GM20431 (cell line): ENCODE results near the gene RCN2.
"Not testable (repeated sequence)": the region's sequence is repeated elsewhere in the genome, so short reads cannot be mapped to it uniquely, and the experiment has no call there.

Source experiments
- in situ Hi-C: fragments of 300-500 bp; cut with MseI, MboI; formaldehyde crosslinking; loops from one replicate; pipeline ENCODE4 v1.15.0; 2020; ENCODE audit warnings: low sequenced_read_pairs; ENCODE audit not compliant: unreplicated experiment

Gene RCN2, protein sequence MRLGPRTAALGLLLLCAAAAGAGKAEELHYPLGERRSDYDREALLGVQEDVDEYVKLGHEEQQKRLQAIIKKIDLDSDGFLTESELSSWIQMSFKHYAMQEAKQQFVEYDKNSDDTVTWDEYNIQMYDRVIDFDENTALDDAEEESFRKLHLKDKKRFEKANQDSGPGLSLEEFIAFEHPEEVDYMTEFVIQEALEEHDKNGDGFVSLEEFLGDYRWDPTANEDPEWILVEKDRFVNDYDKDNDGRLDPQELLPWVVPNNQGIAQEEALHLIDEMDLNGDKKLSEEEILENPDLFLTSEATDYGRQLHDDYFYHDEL

DNA sequence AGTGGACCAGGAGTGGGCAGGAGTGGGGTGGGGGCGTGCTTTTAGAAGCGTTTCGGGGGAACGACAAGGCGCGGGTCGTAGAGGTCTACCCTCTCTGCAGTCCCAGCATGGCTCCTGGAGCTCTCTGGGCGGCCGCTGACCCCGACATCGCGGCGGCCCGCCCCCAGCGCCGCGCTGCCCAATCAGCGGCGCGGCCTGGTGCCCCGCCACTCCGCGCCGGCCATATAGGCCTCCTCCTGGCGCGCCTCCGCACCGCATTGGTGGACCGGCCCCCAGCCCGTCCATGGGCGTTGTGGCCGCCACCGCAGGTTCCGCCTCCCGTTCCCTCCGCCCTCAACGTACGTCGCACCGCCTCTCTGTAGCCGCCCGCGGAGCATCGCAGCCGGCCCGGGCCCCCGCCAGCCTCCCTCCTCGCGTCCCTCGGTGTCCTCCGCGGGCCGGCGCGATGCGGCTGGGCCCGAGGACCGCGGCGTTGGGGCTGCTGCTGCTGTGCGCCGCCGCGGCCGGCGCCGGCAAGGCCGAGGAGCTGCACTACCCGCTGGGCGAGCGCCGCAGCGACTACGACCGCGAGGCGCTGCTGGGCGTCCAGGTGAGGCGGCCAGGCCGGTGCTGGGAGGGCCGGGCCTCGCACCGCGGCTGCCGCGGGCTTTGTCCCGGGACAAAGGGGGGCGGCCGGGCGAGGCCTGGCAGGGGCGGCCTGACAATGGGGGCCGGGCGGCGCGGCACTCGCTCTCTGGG, at the start of gene RCN2:
RCN2 (plus strand) TSS at position 353 of the 738 bp plus-strand sequence; CDS start at position 446, 93 bp downstream.
- in situ Hi-C loops: no loop called here

DNA sequence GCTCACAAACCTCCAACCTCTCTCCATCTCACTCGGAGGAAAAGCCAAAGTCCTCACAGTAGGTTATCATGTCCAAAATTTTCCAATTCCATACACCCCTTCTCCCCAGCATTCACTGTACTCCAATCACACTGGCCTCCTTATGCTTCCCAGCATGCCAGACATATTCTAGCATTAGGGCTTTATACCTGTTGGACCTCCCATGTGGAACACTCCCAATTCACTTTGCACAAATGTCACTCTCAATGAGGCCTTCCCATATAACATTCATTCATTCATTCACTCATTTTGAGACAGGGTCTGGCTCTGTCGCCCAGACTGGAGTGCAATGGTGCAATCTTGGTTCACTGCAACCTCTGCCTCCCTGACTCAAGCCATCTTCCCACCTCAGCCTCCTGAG, 46.3 kb upstream of the RCN2 start:
- in situ Hi-C loops: no loop called here

DNA sequence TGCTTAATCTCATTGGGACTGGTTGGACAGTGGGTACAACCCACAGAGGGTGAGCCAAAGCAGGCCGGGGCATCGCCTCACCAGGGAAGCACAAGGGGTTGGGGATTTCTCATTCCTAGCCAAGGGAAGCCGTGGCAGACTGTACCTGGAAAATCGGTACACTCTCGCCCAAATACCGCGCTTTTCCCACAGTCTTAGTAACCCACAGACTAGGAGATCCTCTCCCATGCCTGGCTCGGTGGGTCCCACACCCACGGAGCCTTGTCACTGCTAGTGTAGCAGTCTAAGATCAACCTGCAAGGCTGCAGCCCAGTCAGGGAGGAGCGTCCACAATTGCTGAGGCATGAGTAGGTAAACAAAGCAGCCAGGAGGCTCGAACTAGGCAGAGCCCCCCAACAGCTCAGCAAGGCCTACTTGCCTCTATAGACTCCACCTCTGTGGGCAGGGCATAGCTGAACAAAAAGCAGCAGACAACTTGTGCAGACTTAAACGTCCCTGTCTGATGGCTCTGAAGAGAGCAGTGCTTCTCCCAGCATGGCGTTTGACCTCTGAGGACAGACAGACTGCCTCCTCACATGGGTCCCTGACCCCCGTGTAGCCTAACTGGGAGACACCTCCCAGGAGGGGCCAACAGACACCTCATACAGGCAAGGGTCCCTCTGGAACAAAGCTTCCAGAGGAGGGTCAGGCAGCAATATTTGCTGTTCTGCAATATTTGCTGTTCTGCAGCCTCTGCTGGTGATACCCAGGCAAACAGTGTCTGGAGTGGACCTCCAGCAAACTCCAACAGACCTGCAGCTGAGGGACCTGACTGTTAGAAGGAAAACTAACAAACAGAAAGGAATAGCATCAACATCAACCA, 44.0 kb upstream of the RCN2 start:
- in situ Hi-C loops: not testable (repeated sequence)

DNA sequence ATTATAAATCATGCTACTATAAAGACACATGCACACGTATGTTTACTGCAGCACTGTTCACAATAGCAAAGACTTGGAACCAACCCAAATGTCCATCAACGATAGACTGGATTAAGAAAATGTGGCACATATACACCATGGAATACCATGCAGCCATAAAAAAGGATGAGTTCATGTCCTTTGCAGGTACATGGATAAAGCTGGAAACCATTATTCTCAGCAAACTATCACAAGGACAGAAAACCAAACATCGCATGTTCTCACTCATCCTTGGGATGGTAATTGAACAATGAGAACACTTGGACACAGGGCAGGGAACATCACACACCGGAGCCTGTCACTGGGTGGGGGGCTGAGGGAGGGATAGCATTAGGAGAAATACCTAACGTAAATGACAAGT, 38.7 kb upstream of the RCN2 start:
- in situ Hi-C loops: not testable (repeated sequence)

DNA sequence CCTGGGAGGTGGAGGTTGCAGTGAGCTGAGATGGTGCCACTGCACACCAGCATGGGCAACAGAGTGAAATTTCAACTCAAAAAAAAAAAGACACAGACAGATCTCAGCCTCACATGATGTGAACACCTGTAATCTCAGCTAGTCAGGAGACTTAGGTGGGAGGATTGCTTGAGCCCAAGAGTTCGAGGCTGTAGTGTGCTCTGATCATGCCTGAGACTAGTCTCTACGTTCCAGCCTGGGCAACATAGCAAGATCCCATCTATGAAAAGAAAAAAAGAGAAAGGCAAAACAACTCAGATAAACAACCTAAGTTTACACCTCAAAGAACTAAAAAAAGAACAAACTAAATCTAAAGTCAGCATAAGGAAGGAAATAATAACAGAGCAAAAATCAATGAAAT, 37.4 kb upstream of the RCN2 start:
- in situ Hi-C loops: no loop called here

DNA sequence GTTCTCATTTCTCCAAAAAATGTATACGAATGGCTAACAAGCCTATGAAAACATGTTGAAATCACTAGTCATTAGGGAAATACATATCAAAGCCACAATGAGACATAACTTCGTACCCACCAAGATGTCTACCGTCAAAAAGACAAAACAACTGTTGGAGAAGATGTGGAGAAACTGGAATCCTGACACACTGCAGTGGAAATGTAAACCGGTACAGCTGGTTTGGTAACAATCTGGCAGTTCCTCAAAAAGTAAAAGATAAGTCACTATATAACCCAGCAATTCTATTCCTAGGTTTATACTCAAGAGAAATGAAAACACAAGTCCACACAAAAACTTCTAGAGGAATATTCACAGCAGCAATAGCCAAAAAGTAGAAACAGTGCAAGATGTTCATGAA, 33.4 kb upstream of the RCN2 start:
- in situ Hi-C loops: no loop called here

DNA sequence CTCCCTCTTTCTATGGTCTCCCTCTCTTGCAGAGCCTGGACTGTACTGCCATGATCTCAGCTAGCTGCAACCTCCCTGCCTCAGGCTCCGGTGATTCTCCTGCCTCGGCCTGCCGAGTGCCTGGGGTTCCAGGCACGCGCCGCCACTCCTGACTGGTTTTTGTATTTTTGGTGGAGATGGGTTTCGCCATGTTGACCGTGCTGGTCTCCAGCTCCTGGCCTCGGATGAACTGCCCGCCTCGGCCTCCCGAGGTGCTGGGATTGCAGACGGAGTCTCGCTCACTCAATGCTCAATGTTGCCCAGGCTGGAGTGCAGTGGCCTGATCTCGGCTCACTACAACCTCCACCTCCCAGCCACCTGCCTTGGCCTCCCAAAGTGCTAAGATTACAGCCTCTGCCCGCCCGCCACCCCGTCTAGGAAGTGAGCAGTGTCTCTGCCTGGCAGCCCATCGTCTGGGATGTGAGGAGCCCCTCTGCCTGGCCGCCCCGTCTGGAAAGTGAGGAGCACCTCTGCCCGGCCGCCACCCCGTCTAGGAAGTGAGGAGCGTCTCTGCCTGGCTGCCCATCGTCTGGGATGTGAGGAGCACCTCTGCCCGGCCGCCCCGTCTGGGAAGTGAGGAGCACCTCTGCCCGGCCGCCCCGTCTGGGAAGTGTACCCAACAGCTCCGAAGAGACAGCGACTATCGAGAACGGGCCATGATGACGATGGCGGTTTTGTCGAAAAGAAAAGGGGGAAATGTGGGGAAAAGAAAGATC, 32.2 kb upstream of the RCN2 start:
- in situ Hi-C loops: not testable (repeated sequence)

DNA sequence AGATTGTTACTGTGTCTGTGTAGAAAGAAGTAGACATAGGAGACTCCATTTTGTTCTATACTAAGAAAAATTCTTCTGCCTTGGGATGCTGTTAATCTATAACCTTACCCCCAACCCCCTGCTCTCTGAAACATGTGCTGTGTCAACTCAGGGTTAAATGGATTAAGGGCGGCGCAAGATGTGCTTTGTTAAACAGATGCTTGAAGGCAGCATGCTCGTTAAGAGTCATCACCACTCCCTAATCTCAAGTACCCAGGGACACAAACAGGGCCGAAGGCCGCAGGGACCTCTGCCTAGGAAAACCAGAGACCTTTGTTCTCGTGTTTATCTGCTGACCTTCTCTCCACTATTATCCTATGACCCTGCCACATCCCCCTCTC, 31.6 kb upstream of the RCN2 start:
- in situ Hi-C loops: not testable (repeated sequence)

DNA sequence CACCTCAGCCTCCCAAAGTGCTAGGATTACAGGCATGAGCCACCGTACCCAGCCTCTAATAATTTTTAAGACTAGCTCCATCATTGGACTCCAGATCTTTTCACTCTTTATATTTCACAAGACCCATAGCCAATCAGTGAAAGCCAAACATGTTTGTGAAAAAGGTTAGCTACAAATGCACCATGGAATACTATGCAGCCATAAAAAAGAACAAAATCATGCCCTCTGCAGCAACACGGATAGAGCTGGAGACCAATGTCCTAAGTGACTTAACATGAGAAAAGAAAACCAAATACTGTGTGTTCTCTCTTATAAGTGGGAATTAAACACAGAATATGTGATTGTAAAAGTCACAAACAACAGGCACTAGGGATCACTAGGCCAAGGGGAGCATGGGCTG, 29.6 kb upstream of the RCN2 start:
- in situ Hi-C loops: no loop called here

DNA sequence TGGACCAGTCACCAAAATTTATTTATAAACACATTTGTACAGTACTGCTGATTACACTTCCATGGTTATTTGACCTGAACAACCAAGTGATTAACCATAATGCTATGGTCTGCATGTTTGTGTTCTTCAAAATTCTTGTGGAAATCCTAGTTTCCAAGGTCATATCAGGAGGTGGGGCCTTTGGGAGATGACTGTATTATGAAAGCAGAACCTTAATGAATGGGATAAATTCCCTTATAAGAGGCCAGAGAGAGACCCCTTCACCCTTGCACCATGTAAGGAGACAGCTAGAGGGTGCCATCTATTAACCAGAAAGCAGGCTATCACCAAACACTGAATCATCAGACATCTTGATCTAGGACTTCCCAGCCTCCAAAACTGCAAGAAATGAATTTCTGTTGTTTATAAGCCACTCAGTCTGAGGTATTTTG, 28.3 kb upstream of the RCN2 start:
- in situ Hi-C loops: no loop called here

DNA sequence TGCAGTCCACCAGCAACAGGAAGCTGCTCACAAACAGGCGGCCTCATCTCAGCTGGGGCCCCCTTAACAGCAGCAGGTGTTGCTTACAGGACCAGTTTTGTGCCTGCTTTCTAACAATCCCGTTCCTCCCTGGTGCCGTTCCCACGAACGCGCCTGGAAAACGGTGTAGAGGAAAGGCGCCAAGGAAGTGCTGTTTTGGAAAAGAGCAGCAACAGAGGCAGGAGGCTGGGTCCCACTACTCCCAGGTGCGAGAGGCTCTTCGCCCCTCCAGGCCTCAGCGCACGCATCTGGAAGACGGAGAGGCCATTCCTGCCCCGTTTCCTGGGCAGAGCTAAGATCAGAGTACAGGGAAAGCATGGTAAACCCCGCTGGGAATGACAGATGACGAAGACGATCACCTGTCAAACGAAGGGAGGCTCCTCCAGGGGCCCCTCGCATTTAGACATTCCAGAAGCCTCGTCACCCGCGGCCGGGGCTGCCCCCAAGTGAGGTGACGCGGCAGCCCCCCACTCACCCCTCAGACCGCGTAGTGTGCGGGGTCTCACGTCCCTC, 27.0 kb upstream of the RCN2 start:
- in situ Hi-C loops: no loop called here

DNA sequence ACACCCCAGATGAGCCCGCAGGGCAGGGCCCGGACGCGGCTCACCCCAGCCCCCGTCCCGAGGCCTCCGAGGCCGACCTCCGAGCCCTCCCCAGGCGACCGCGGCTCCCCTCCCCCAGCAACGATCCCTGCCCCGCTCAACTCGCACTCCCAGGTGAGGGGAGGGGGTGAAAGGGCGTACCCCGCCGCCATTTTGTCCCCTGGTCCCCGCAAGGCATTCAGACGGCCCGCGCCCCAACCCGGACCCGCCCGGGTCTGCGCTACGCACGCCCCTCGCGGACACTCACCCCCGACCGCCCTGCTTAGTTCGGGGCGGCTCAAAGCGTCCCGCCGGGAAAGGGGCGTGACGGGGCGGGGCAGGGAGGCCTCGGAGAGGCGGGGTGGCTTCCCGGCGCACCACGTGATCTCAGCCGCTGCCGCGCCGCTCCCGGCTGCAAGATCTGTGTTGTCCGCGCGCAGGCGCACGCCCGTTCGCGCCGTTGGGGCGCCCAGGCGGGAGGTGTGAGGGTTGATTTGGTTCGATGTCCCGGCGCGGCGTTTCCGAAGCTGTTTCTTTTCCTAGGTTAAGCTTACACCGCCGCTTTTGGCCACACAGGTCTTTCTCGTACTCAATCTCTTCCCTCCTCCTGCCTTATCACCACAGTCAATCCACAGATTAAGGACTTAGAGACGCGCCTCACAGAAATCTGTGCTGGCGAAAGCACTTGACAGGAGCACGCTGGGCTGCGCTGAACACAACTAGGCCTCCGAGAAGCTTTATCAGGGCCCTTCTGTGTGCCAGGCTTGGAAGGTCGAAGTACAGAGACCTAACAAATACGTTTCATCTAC, 26.3 kb upstream of the RCN2 start, which contains the start of gene SCAPER:
SCAPER (minus strand) TSS at position 328 of the 827 bp plus-strand sequence. CDS start 21,523 bp downstream, outside the sequence.
- in situ Hi-C loops: no loop called here

DNA sequence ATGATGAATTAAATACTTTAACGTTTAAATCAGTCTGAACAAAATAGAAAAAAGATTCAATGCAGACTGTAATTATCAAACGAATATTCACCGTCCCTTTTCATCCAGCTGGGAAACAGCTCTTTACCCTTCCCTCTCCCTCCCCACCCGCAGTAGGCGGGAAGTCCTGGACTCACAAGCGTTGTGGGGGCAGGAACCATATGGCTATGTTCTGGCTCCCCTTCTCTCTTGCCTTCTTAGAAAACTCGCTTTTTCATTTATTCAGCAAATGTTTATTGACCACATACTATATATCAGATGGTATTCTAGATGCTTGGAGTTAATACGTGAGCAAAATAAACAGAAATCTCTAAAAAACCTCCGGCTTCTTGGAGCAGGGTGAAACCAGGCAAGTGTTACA, 25.7 kb upstream of the RCN2 start:
- in situ Hi-C loops: no loop called here

DNA sequence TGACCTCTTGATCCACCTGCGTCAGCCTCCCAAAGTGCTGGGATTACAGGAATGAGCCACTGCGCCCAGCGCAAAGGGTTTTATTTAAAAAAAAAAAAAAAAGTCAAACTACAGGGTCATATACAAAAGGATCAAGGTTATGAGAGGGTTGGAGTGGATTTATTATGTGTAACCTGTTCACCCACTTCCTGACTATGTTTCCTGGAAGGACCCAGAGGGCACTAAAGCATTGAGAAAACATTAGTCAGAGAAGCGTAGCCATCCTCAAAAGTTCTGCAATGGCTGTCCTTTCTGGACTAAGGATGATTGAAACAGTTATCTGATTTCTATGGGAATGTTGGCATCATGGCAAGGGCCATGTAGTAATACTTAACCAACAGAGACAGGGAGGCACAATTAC, 19.1 kb upstream of the RCN2 start:
- in situ Hi-C loops: no loop called here

DNA sequence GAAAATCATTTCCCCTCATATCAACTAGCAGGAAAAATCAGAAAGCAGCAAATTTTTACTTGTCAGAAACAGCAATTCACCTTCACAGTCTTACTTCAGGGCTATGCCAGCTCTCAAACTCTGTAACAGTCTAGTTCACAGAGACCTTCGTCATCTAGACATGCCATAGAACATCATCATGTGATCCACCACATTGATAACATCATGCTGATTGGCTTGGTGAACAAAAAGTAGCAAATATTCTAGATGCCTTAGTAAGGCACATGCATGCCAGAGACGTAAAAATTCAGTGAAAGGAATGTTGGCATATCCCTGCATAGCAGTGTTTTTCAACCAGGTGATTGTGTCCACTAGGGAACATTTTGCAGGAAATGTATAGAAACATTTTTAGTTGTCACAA, 17.8 kb upstream of the RCN2 start:
- in situ Hi-C loops: no loop called here

DNA sequence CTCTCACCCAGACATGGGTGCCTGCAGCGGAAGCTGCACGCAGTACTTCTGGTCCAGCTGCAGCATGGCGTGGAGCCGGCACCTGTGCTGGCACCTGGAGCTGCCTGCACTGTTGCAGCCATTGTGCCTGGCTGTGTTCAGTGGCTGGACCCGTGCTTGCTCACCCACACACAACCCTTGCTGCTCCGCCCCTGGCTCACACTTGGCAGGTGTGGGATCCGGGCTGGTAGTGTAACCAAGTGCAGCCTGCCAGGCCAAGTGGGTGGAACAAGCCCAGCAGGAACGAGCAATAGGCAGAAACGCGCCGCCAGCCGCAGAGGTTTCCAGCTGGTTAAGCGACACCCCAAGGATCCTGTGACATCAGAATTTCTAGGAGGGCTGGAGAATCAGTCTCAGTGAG, 15.2 kb upstream of the RCN2 start:
- in situ Hi-C loops: no loop called here

DNA sequence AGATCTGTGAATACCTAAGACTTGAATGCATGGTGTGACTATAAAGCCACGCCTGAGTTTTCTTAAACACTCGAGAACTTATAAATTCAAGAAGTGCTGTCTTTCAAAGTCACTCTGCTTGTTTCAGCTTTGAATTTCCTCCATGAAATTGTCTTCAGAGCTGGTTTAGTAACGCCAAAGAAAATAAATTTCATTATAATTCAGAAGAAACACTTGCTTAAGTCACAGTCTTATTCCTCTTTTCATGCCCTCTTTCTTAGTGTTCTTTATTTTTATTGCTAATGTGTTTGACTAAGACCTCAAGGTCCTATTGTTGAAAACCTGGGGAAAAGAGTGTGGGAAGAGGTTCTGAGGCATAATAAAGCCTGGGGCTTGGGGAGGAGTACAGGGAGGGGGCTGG, 3.3 kb upstream of the RCN2 start:
- in situ Hi-C loops: no loop called here

DNA sequence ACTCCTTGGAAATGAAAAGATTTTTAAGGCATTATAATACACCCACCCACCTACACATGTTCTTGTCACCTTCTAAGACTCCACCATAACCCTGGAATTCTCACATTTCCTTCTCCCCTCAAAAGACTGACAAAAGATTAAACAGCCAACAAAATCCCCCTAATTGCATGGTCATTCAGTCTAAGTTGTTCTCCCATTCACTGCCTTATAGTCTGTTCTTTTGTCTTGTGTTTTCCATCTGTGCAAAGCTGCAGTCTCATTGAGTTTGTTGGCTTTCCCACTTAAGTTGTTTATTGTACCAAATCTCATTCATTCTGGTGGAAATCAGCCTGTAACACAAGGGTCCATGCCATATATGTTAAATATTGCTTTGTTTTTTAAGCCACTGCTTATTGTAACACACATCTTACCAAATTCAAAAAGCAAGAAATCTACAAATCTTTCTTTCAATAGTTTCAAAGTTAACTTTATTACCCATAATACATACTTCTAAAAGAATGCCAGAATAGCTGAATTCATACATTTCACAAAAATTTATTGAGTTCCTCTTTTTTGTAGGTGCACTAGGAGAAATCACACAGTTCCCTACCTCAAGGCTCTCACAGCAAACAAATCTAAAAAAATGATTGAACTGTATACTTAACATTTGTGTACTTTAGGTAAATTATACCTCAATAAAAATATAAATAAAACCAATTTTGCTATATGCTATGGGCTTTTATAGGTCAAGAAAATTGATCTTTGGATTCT, 2.4 kb upstream of the RCN2 start:
- in situ Hi-C loops: no loop called here
